ENCODE data around the gene DBNL. TPM values are rescaled to one million over a fixed set of nuclear protein-coding genes. Genes with fewer than 3 reads are reported as not detected.
"Not testable (repeated sequence)": the region's sequence is repeated elsewhere in the genome, so short reads cannot be mapped to it uniquely, and the experiment has no call there.

DBNL gene
- total RNA-seq, 1 experiment from 2014 or later = 64.5 TPM

DNA sequence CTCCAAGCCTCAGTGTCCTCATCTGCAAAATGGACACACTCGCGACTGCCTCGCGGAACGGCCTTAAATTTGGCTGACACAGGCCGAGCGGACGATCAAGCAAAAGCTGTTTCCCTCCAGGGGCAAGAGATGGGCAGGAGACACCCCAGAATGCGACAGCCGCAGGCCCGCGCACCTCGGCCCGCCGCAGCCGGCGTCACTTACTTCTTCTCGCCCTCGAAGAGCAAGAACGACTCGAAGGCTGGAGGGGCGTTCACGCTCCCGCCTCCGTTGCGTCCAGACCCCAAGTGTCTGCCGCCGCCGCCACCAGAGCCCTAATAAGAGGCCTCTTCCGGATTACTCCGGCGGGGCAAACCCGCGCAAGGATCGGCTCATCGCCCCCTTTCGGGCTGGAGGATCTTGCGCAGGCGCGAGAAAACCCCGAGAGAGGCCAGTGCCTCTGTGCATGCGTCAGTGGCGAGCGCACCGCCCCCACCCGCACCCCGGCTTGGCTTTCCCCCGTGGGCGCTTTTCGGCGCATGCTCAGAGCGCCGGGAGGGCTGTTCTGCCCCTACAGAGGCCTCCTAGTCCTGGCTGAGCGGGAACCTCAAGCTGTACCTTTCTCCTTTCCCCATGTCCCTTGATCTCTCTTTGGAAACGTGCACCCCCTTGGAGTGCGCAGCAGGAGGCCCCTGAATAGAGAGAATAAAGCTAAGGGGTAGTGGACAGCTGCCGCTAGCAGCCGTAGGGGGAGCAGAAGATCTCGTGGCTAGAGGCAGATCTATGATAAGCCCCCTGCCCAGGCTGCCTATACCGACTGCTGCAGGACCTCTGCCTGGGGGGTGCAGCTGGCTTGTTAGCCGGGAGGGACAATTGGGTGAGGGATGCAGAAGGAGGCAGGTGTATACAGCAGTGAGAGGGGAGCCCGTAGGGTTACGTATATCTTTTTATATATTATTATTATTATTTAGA, 25.4 kb upstream of the DBNL start:
- intact Hi-C loops (cut with micrococcal nuclease; ENCODE audit: unreplicated experiment); H3K4me1 ChIP-seq (ENCODE audit: insufficient read depth, low read length, poor library complexity, severe bottlenecking); H3K9me3 ChIP-seq (ENCODE audit: low read depth, low read length, poor library complexity, severe bottlenecking); BruUV-seq (replicated peaks); H3K27me3 ChIP-seq (replicated peaks; ENCODE audit: insufficient read depth, low read depth, low read length, poor library complexity); H3K36me3 ChIP-seq (ENCODE audit: insufficient read depth, low read length, poor library complexity, severe bottlenecking): not testable (repeated sequence)
- POLR2A ChIA-PET (ENCODE audit: low non-redundant PET) = interaction anchor here (0.6 kb wide), 1 partner anchor 1848 kb away, joined by 4 read pairs; no protein-coding TSS in a partner anchor
- peak overlapping the region; percentile 70 for H3K4me3 ChIP-seq (ENCODE audit: low read depth, low read length, poor library complexity, severe bottlenecking)
- H3K27ac ChIP-seq (ENCODE audit: low read depth, low read length, poor library complexity, severe bottlenecking) = peak overlapping the region; percentile 72
- peak; percentile 99 for DNase-seq (ENCODE audit: low spot score)
- CTCF ChIA-PET = interaction anchor here (0.5 to 0.6 kb wide), 3 partner anchors 104 to 716 kb away, joined by 3 to 5 read pairs (median 3); partner anchors contain the start of gene POLD2
- TF ChIP-seq, protein P1, sequence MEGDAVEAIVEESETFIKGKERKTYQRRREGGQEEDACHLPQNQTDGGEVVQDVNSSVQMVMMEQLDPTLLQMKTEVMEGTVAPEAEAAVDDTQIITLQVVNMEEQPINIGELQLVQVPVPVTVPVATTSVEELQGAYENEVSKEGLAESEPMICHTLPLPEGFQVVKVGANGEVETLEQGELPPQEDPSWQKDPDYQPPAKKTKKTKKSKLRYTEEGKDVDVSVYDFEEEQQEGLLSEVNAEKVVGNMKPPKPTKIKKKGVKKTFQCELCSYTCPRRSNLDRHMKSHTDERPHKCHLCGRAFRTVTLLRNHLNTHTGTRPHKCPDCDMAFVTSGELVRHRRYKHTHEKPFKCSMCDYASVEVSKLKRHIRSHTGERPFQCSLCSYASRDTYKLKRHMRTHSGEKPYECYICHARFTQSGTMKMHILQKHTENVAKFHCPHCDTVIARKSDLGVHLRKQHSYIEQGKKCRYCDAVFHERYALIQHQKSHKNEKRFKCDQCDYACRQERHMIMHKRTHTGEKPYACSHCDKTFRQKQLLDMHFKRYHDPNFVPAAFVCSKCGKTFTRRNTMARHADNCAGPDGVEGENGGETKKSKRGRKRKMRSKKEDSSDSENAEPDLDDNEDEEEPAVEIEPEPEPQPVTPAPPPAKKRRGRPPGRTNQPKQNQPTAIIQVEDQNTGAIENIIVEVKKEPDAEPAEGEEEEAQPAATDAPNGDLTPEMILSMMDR (conservative IDR thresholded peaks at IDR 0.05; ENCODE audit: low read depth, low read length) = peak; percentile 74

DNA sequence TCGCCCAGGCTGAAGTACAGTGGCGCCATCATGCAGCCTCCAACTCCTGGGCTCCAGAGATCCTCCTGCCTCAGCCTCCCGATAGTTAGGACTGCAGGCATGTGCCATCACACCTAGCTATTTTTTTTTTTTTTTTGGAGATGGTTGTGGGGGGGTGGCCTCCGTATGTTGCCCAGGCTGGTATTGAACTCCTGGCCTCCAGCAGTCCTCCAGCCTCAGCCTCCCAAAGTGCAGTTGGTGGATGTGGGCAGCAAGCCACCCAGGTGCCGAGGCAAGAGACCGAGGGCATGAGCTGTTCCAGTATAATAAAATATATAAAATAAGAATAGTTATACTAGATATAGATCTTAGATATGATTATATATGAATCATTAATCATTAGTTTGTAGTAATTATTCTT, 24.7 kb upstream of the DBNL start:
- H3K36me3 ChIP-seq (ENCODE audit: insufficient read depth, low read length, poor library complexity, severe bottlenecking); H3K4me3 ChIP-seq (ENCODE audit: low read depth, low read length, poor library complexity, severe bottlenecking); H3K27ac ChIP-seq (ENCODE audit: low read depth, low read length, poor library complexity, severe bottlenecking); H3K9me3 ChIP-seq (ENCODE audit: low read depth, low read length, poor library complexity, severe bottlenecking); H3K4me1 ChIP-seq (ENCODE audit: insufficient read depth, low read length, poor library complexity, severe bottlenecking); intact Hi-C loops (cut with micrococcal nuclease; ENCODE audit: unreplicated experiment); H3K27me3 ChIP-seq (replicated peaks; ENCODE audit: insufficient read depth, low read depth, low read length, poor library complexity); DNase-seq (ENCODE audit: low spot score); BruUV-seq (replicated peaks): not testable (repeated sequence)
- ChIA-PET CTCF (interaction anchor here (0.5 to 0.7 kb wide), 3 partner anchors 103 to 606 kb away, joined by 3 to 5 read pairs (median 3); partner anchors contain the start of gene POLD2), POLR2A (ENCODE audit: low non-redundant PET) (interaction anchor here (0.6 kb wide), 1 partner anchor 1849 kb away, joined by 4 read pairs; no protein-coding TSS in a partner anchor)

GRCh38 chr7:44022069-44022468, 22.4 kb upstream of the DBNL start:
- H3K4me3 ChIP-seq (ENCODE audit: low read depth, low read length, poor library complexity, severe bottlenecking); POLR2A ChIA-PET (ENCODE audit: low non-redundant PET); DNase-seq (ENCODE audit: low spot score); CTCF ChIA-PET; H3K4me1 ChIP-seq (ENCODE audit: insufficient read depth, low read length, poor library complexity, severe bottlenecking); H3K9me3 ChIP-seq (ENCODE audit: low read depth, low read length, poor library complexity, severe bottlenecking); H3K27me3 ChIP-seq (replicated peaks; ENCODE audit: insufficient read depth, low read depth, low read length, poor library complexity); H3K36me3 ChIP-seq (ENCODE audit: insufficient read depth, low read length, poor library complexity, severe bottlenecking); BruUV-seq (replicated peaks); H3K27ac ChIP-seq (ENCODE audit: low read depth, low read length, poor library complexity, severe bottlenecking); intact Hi-C loops (cut with micrococcal nuclease; ENCODE audit: unreplicated experiment): not testable (repeated sequence)

GRCh38 chr7:44022796-44023467, 21.6 kb upstream of the DBNL start:
- POLR2A ChIA-PET (ENCODE audit: low non-redundant PET); CTCF ChIA-PET: not testable (repeated sequence)

DNA sequence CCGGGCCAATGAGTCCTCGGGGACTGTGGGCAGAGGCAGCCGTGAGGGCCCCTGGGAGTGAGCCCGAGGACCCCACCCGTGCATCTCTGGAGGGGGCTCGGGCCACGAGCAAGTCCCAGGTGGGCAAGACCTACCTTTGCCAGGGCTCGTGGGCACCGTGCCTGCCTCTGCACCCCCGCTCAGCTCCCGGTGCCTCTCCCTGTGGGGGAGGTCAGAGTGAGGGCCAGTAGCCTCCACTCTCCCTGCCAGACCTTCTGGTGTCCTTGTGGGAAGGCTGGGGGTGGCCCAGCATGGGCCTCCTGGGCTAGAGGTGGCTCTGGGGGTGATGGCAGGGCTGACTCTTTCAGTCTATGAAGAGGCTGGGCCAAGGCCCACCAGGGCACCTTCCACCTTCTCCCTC, 15.1 kb upstream of the DBNL start:
- POLR2A ChIA-PET (ENCODE audit: low non-redundant PET); CTCF ChIA-PET; H3K27ac ChIP-seq (ENCODE audit: low read depth, low read length, poor library complexity, severe bottlenecking); DNase-seq (ENCODE audit: low spot score); intact Hi-C loops (cut with micrococcal nuclease; ENCODE audit: unreplicated experiment); H3K4me3 ChIP-seq (ENCODE audit: low read depth, low read length, poor library complexity, severe bottlenecking); H3K27me3 ChIP-seq (replicated peaks; ENCODE audit: insufficient read depth, low read depth, low read length, poor library complexity); BruUV-seq (replicated peaks); H3K9me3 ChIP-seq (ENCODE audit: low read depth, low read length, poor library complexity, severe bottlenecking); H3K36me3 ChIP-seq (ENCODE audit: insufficient read depth, low read length, poor library complexity, severe bottlenecking); H3K4me1 ChIP-seq (ENCODE audit: insufficient read depth, low read length, poor library complexity, severe bottlenecking): not testable (repeated sequence)

More at GRCh38 chr7:44022796-44023467, 21.6 kb upstream of the DBNL start:
- H3K4me1 ChIP-seq (ENCODE audit: insufficient read depth, low read length, poor library complexity, severe bottlenecking); H3K36me3 ChIP-seq (ENCODE audit: insufficient read depth, low read length, poor library complexity, severe bottlenecking); H3K4me3 ChIP-seq (ENCODE audit: low read depth, low read length, poor library complexity, severe bottlenecking); BruUV-seq (replicated peaks); H3K27ac ChIP-seq (ENCODE audit: low read depth, low read length, poor library complexity, severe bottlenecking); DNase-seq (ENCODE audit: low spot score); H3K9me3 ChIP-seq (ENCODE audit: low read depth, low read length, poor library complexity, severe bottlenecking); H3K27me3 ChIP-seq (replicated peaks; ENCODE audit: insufficient read depth, low read depth, low read length, poor library complexity); intact Hi-C loops (cut with micrococcal nuclease; ENCODE audit: unreplicated experiment): not testable (repeated sequence)

DNA sequence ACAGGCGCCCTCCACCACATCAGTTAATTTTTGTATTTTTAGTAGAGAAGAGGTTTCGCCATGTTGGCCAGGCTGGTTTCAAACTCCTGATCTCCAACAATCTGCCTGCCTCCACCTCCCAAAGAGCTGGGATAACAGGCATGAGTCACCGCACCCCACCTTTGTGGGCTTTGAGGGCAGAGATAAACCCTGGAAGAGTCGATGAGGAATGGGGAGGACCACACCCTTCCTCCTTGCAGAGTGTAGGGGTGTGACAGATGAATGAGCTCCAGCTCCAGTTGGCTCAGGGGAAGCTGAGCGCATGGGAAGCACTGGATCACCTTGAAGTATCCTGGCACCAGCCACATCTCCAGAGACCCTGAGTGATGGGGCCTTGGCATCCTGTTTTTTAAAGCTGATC, 14.5 kb upstream of the DBNL start:
- H3K36me3 ChIP-seq (ENCODE audit: insufficient read depth, low read length, poor library complexity, severe bottlenecking); BruUV-seq (replicated peaks); H3K4me1 ChIP-seq (ENCODE audit: insufficient read depth, low read length, poor library complexity, severe bottlenecking); DNase-seq (ENCODE audit: low spot score); H3K27ac ChIP-seq (ENCODE audit: low read depth, low read length, poor library complexity, severe bottlenecking); intact Hi-C loops (cut with micrococcal nuclease; ENCODE audit: unreplicated experiment); POLR2A ChIA-PET (ENCODE audit: low non-redundant PET); CTCF ChIA-PET; H3K9me3 ChIP-seq (ENCODE audit: low read depth, low read length, poor library complexity, severe bottlenecking); H3K27me3 ChIP-seq (replicated peaks; ENCODE audit: insufficient read depth, low read depth, low read length, poor library complexity); H3K4me3 ChIP-seq (ENCODE audit: low read depth, low read length, poor library complexity, severe bottlenecking): not testable (repeated sequence)

Measured in A673 (cell line).